ENCODE results near the gene BRCA2. TPM values are rescaled to one million over a fixed set of nuclear protein-coding genes. Genes with fewer than 3 reads are reported as not detected.

BRCA2 gene
- total RNA-seq, 2 experiments from 2014 or later = 24.9 to 27.2 TPM

DNA sequence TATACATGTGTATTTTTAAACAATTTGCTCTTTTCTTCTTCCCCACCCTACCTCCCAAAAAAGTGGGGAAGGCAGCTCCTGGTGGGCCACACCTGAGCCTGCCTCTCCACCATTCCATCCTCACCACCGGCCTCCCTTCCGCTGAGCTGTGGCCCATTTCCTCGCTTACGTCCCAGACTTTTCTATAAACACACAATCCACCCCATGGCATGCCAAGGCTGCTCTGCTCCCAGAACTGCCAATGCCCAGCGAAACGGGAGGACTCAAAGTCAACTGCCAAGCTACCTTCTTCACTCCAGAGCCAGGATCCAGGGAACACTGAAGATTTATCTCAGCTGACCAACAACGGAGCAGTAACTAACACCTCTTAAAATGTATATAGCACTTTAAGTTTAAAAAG, 109.8 kb downstream of the BRCA2 start:
- no peak for ATAC-seq
- H3K9me3 Mint-ChIP-seq = peaks cover 3% of the 10 kb centered on the region
- H3K4me1 Mint-ChIP-seq (ENCODE audit: low read depth) = peaks cover 37% of the 10 kb centered on the region
- intact Hi-C loops (cut with micrococcal nuclease) = loop anchor here (5.0 kb wide), 2 partner anchors 108 to 112 kb away; partner anchors contain the start of genes BRCA2, N4BP2L2 and ZAR1L
- CTCF ChIA-PET = interaction anchor here (1.8 to 2.7 kb wide), 2 partner anchors 10 to 109 kb away, joined by 5 to 15 read pairs; no protein-coding TSS in a partner anchor
- H3K27me3 Mint-ChIP-seq = no peaks in the 10 kb centered on the region
- H3K4me3 Mint-ChIP-seq = peak overlapping the region; percentile 91
- no peak for DNase-seq
- TF ChIP-seq CTCF (IDR thresholded peaks at IDR 0.05) = no peak
- H3K27ac Mint-ChIP-seq = peak overlapping the region; percentile 51
- H3K36me3 Mint-ChIP-seq (ENCODE audit: low read depth) = peaks cover 45% of the 10 kb centered on the region
- POLR2A ChIA-PET = interaction anchor here (1.3 kb wide), 1 partner anchor 28 kb away, joined by 4 read pairs; no protein-coding TSS in a partner anchor

- Mint-ChIP-seq H3K36me3 (ENCODE audit: low read depth) (peaks cover 37% of the 10 kb centered on the region), H3K9me3 (no peaks in the 10 kb centered on the region), H3K4me1 (ENCODE audit: low read depth) (peaks cover 38% of the 10 kb centered on the region), H3K27me3 (no peaks in the 10 kb centered on the region), H3K27ac (peak overlapping the region; percentile 96), H3K4me3 (peak overlapping the region; percentile 91)
- DNase-seq (peak; percentile 56), ATAC-seq (peak; percentile 55)
- POLR2A ChIA-PET = interaction anchor here (0.8 to 3.9 kb wide), 9 partner anchors 11 to 111 kb away, joined by 3 to 38 read pairs (median 4); partner anchors contain the start of genes BRCA2 and ZAR1L
- CTCF ChIA-PET = interaction anchor here (0.7 to 1.8 kb wide), 2 partner anchors 11 to 110 kb away, joined by 3 to 5 read pairs; no protein-coding TSS in a partner anchor
- TF ChIP-seq CTCF (IDR thresholded peaks at IDR 0.05) = no peak
- intact Hi-C loops (cut with micrococcal nuclease) = loop anchor here (5.0 kb wide), 2 partner anchors 109 to 111 kb away; partner anchors contain the start of genes BRCA2, N4BP2L2 and ZAR1L
These were observed 111.1 kb downstream of the BRCA2 start for GRCh38 chr13:32426191-32426989.

- H3K27me3 Mint-ChIP-seq = no peaks in the 10 kb centered on the region
- peak overlapping the region; percentile 96 for H3K27ac Mint-ChIP-seq
- H3K4me1 Mint-ChIP-seq (ENCODE audit: low read depth) = peaks cover 38% of the 10 kb centered on the region
- DNase-seq (peak; percentile 80), ATAC-seq (peak; percentile 13)
- TF ChIP-seq CTCF (IDR thresholded peaks at IDR 0.05) = no peak
- ChIA-PET CTCF (interaction anchor here (0.7 to 2.0 kb wide), 3 partner anchors 12 to 517 kb away, joined by 3 to 4 read pairs (median 3); no protein-coding TSS in a partner anchor), POLR2A (interaction anchor here (0.6 to 3.9 kb wide), 13 partner anchors 12 to 1282 kb away, joined by 3 to 38 read pairs (median 4); partner anchors contain the start of genes BRCA2 and ZAR1L)
- intact Hi-C loops (cut with micrococcal nuclease) = loop anchor here (5.0 kb wide), 2 partner anchors 110 kb away; partner anchors contain the start of genes BRCA2, N4BP2L2 and ZAR1L
- H3K4me3 Mint-ChIP-seq = peak overlapping the region; percentile 91
- no peaks in the 10 kb centered on the region for H3K9me3 Mint-ChIP-seq
- peaks cover 29% of the 10 kb centered on the region for H3K36me3 Mint-ChIP-seq (ENCODE audit: low read depth)
These were observed 111.9 kb downstream of the BRCA2 start for GRCh38 chr13:32426990-32427851.

DNA sequence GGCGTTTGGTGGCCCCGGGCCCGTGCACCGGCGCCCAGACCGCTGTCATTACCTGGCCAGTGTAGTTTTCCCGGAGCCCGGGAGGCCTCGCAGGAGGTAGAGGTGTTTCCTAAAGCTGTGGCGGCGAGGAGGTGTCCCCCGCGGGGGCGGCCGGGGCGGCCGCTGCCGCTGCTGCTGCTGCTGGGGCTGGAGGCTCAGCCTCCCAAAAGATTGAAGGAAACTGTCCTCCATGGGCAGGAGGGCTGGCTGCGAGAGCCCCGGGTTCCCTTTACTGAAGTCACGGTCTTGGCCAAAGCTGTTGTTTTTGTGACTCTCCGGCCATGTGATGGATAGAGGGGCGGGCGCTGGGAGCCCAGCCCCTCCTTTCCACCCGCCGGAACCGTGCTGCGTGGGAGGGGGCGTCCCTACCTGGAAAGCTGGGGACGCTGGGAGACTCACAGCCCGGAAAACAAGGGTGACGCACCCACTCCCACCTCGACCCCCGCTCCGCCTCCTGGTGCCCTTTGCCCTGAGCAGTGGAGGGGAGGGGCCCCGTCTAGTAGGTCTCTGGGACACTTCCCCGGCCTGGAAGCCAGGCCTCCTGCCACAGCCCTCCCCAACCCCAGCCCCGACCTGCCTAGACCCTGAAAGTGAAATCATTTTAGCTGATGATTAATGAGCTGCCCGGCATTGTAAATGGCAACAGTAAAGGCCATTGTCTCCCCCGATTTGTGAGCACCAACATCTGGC, 112.7 kb downstream of the BRCA2 start, which contains the start of gene N4BP2L1:
N4BP2L1 (minus strand) TSS at position 279 of the 729 bp plus-strand sequence; CDS start at position 231, 48 bp downstream.
- ChIA-PET POLR2A (interaction anchor here (0.6 to 3.9 kb wide), 8 partner anchors 9 to 1283 kb away, joined by 3 to 38 read pairs (median 4); partner anchors contain the start of genes BRCA2 and ZAR1L), CTCF (interaction anchor here (0.7 to 2.0 kb wide), 7 partner anchors 11 to 518 kb away, joined by 3 to 6 read pairs (median 3); no protein-coding TSS in a partner anchor)
- no peaks in the 10 kb centered on the region for H3K27me3 Mint-ChIP-seq
- peak within 1 kb of the TSS; percentile 91 for H3K4me3 Mint-ChIP-seq
- peaks cover 33% of the 10 kb centered on the region for H3K4me1 Mint-ChIP-seq (ENCODE audit: low read depth)
- no peaks in the 10 kb centered on the region for H3K9me3 Mint-ChIP-seq
- intact Hi-C loops (cut with micrococcal nuclease) = loop anchor here (5.0 kb wide), 2 partner anchors 109 to 111 kb away; partner anchors contain the start of genes BRCA2, N4BP2L2 and ZAR1L
- no peak for TF ChIP-seq CTCF (IDR thresholded peaks at IDR 0.05)
- ATAC-seq (peak; percentile 85), DNase-seq (peak; percentile 96)
- peak within 1 kb of the TSS; percentile 98 for H3K27ac Mint-ChIP-seq
- H3K36me3 Mint-ChIP-seq (ENCODE audit: low read depth) = peaks cover 27% of the 10 kb centered on the region

Data from activated CD8-positive, alpha-beta T cell treated with anti-CD3 and anti-CD28 coated beads for 36 hours (primary cell).